Testis (tissue), 3 donors: ENCODE data around the gene DCAF5. TPM values are rescaled to one million over a fixed set of nuclear protein-coding genes. Genes with fewer than 3 reads are reported as not detected.
A peak's percentile ranks its signal among the peaks of the same experiment; 100 is the strongest.

Experiments
- DNase-seq: peaks from one replicate; pipeline ENCODE4 v3.0.0-alpha.2; 2019
- H3K27ac ChIP-seq, 2 donors: fragments of 200-600 bp; sonication (generic); one replicate each; pipeline ENCODE4 v1.5.1; 2019
- H3K27me3 ChIP-seq: fragments of 200-600 bp; sonication (generic); one replicate; pipeline ENCODE4 v1.5.1; 2019
- H3K36me3 ChIP-seq: fragments of 200-600 bp; sonication (generic); one replicate; pipeline ENCODE4 v1.5.1; 2017; ENCODE audit warnings: low read depth; ENCODE audit errors: missing control alignments
- H3K4me1 ChIP-seq: fragments of 200-600 bp; sonication (generic); one replicate; pipeline ENCODE4 v1.5.1; 2019
- H3K4me3 ChIP-seq, 2 donors: fragments of 200-600 bp; sonication (generic); one replicate each; pipeline ENCODE4 v1.5.1; 2017 to 2019
- H3K9me3 ChIP-seq: fragments of 200-600 bp; sonication (generic); one replicate; pipeline ENCODE4 v1.5.1; 2017
- POLR2A ChIP-seq: fragments of 450-650 bp; IDR thresholded peaks from one replicate; pipeline ENCODE4 v1.6.1; 2017; ENCODE audit warnings: antibody characterized with exemption, mild to moderate bottlenecking, moderate library complexity
- WGBS, 2 donors: methylation state at CpG; one replicate each; pipeline ENCODE4 v1.1.5; 2018; 5-methylcytosine and 5-hydroxymethylcytosine counted together
- intact Hi-C: fragments of 100-400 bp; cut with DNase I; formaldehyde crosslinking; loops from one replicate; pipeline ENCODE4 v1.15.1; 2023; ENCODE audit warnings: low total_unique reads
- polyA plus RNA-seq: library from polyadenylated mRNA; stranded (reverse); fragments of 350-450 nt; fragmentation: Illumina TruSeq; extraction: RNeasy Lipid Tissue Mini Kit (QIAGEN cat#74804); gene quantifications from one replicate; pipeline ENCODE4 v1.2.3, GENCODE V29; 2014; ENCODE audit warnings: low read depth, low replicate concordance; ENCODE audit not compliant: insufficient read depth
- total RNA-seq, 2 donors: library from RNA; depleted of rRNA; stranded (reverse); fragments of >200 nt; gene quantifications; one replicate each; pipeline ENCODE4 v1.2.3, GENCODE V29; 2016
- TF ChIP-seq, protein P1 (sequence below), 3 experiments: fragments of 450-650 bp in 2 of 3; fragments of 200-600 bp in 1 of 3; sonication (generic) in 1 of 3; IDR thresholded peaks; one replicate each; pipeline ENCODE4 v1.5.1; 2016 to 2019; ENCODE audit warnings: antibody characterized with exemption in 3 of 3, mild to moderate bottlenecking in 2 of 3, moderate library complexity in 1 of 3

Gene DCAF5
- total and polyA plus RNA-seq, 3 donors from 2014 or later, result 97.7 to 168 (median 129) TPM

DNA sequence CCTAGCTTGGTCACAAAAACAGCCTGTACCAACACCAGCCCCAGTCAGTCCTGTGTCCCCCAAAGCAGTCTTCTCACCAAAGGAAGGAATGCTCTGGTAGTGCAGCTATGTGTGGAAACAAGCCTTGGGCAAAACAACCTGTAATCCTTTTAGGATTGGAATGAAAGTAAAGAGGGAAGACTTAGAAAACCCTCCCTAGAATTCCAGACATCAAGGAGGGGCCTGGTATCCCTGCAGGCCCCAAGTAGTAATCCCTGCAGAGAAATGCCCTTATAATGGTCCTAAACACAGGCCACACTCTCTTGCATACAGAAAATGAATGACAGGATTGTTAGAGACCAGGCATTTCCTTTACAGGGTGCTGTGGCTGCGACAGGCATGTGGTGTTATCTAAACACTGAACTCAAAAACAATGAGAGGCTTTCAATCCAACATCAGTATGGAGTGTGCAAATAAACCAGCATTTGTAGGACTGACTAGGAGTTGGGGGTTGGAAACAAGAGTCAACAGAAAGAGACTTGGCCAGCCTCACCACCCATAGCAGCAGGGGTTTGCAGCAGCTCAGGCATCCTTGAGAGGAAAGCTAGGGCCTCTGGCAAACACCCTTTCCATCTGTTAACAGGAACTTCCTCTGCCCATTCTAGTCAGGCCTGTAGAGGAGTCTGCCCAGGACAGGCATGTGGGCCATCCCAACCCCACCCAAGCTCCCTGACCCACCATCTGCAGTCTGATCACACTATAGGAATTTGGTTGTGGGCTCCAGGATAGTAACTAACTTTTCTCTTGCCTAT, 59.1 kb downstream of the DCAF5 start:
- Histone ChIP-seq H3K9me3 (no peaks in the 10 kb centered on the region), H3K27me3 (no peaks in the 10 kb centered on the region), H3K4me3 (no peak overlapping the region), H3K27ac (peak overlapping the region in 1 of 2 donors; percentile 54), H3K4me1 (peaks cover 26% of the 10 kb centered on the region), H3K36me3 (no peaks in the 10 kb centered on the region)
- WGBS, 2 donors, result 29 to 33% methylated on average over 1 of the region's 1 CpG
- DNase-seq, result no peak
- TF ChIP-seq POLR2A, result no peak
- TF ChIP-seq, protein P1, sequence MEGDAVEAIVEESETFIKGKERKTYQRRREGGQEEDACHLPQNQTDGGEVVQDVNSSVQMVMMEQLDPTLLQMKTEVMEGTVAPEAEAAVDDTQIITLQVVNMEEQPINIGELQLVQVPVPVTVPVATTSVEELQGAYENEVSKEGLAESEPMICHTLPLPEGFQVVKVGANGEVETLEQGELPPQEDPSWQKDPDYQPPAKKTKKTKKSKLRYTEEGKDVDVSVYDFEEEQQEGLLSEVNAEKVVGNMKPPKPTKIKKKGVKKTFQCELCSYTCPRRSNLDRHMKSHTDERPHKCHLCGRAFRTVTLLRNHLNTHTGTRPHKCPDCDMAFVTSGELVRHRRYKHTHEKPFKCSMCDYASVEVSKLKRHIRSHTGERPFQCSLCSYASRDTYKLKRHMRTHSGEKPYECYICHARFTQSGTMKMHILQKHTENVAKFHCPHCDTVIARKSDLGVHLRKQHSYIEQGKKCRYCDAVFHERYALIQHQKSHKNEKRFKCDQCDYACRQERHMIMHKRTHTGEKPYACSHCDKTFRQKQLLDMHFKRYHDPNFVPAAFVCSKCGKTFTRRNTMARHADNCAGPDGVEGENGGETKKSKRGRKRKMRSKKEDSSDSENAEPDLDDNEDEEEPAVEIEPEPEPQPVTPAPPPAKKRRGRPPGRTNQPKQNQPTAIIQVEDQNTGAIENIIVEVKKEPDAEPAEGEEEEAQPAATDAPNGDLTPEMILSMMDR (IDR thresholded peaks at IDR 0.05), result no peak
- intact Hi-C loops, result no loop called here

DNA sequence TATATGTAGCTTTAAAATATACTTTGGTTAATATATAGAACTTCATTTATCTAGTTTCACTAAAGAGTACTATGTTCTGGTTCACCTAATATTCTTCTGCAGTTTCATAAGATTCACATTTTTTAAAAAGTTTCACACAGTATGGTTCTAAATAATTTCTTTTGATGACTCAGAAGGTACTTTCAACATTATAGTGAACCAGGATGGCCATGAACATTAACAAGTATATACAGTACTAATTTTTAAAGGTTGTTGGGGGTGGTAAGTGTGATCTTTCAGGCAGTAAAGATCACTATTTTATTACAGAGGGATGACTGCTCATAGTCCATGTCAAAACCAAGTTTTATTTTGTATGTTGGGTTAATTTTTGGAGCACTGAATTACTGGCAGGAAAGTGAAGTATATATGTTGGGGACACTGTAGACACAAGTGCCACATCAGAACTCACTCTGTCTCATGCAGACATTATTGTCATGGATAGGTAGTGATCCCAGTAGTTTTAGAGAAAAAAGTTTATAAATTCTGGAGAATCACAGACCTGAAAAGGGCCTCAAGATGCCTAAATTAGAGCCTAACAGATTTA, 60.0 kb downstream of the DCAF5 start:
- TF ChIP-seq, protein P1 (IDR thresholded peaks at IDR 0.05), result no peak
- no peak for TF ChIP-seq POLR2A
- peaks cover 26% of the 10 kb centered on the region for H3K4me1 ChIP-seq
- no peaks in the 10 kb centered on the region for H3K9me3 ChIP-seq
- no peak overlapping the region for H3K4me3 ChIP-seq
- no peak overlapping the region for H3K27ac ChIP-seq
- no peak for DNase-seq
- H3K27me3 ChIP-seq, result no peaks in the 10 kb centered on the region
- intact Hi-C loops, result no loop called here
- no peaks in the 10 kb centered on the region for H3K36me3 ChIP-seq

DNA sequence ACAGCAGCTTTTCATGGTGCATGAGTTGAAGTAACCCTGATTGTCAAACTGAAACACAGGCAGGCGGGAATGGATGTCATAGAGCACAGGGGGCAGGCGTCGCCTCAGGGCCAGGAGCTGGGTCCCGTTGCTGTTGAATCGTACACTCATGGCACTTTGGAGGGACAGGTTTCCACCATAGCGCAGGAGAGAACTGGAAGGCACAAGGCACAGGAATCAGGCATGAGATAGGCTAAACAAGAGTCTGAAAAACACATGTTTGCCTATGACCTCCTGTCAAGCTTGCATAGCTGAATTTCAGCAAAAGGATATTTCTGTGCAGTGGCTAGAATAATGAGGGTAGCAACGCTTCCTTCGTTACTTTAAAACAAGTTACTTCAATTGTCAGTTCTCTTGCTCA, 61.2 kb downstream of the DCAF5 start:
- TF ChIP-seq, protein P1 (IDR thresholded peaks at IDR 0.05), result no peak
- TF ChIP-seq POLR2A, result no peak
- Histone ChIP-seq H3K4me3 (no peak overlapping the region), H3K4me1 (peaks cover 26% of the 10 kb centered on the region), H3K36me3 (no peaks in the 10 kb centered on the region), H3K9me3 (no peaks in the 10 kb centered on the region), H3K27ac (no peak overlapping the region), H3K27me3 (no peaks in the 10 kb centered on the region)
- intact Hi-C loops, result no loop called here
- WGBS, 2 donors, result 94 to 95% methylated on average over 8 of the region's 8 CpGs
- no peak for DNase-seq

DNA sequence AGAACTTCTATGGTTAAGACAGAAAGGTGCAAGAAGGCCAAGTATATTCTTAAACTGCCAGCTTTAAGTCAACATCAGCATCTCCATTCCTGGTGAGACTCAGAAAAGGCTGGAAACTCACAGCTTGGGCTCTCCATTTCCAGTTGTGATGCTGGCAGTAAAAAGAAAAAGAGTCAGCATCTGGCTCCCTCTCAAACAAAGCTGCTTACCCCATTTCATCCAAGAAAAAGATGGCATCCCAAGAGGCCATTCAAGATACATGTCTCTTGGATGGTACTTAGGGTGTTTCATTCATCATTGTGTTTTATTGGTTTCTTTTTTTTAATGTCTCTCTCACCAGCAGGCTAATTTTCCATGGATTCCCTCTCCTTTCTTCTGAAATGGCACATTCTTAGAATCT, 61.9 kb downstream of the DCAF5 start:
- DNase-seq, result no peak
- no peaks in the 10 kb centered on the region for H3K9me3 ChIP-seq
- no peak overlapping the region for H3K4me3 ChIP-seq
- intact Hi-C loops, result no loop called here
- no peak for TF ChIP-seq POLR2A
- TF ChIP-seq, protein P1 (IDR thresholded peaks at IDR 0.05), result no peak
- no peaks in the 10 kb centered on the region for H3K36me3 ChIP-seq
- H3K27me3 ChIP-seq, result no peaks in the 10 kb centered on the region
- no peak overlapping the region for H3K27ac ChIP-seq
- H3K4me1 ChIP-seq, result peaks cover 21% of the 10 kb centered on the region
